PC-3 (cell line): ENCODE data around the gene GBE1. TPM values are rescaled to one million over a fixed set of nuclear protein-coding genes. Genes with fewer than 3 reads are reported as not detected.

Experiments
- ATAC-seq: fragments of 200-7000 bp; cut with Tn5 transposase; 2 replicates; pipeline ENCODE4 v1.9.1; 2020; ENCODE audit warnings: mild to moderate bottlenecking, moderate library complexity
- BruUV-seq: library from RNA; stranded (reverse); fragments of 400-500 nt; replicated peaks from 2 replicates; lab custom pipeline; 2021; lab: Mats Ljungman, UMichigan
- CTCF ChIA-PET: fragments of 300-600 bp; sonication (Branson Sonifier 250); formaldehyde crosslinking; loops from one replicate; lab custom pipeline; 2022; ENCODE audit warnings: antibody characterized with exemption; lab: Charles Lee
- POLR2A ChIA-PET: fragments of 300-600 bp; sonication (Branson Sonifier 250); formaldehyde crosslinking; loops from one replicate; lab custom pipeline; 2022; ENCODE audit warnings: antibody characterized with exemption; ENCODE audit not compliant: unreplicated experiment; lab: Charles Lee
- DNase-seq: peaks from one replicate; pipeline ENCODE4 v3.0.0-alpha.2; 2015
- H2AFZ ChIP-seq: fragments of 300-600 bp; sonication (generic); 2 replicates; pipeline ENCODE4 v1.6.0; 2016; ENCODE audit warnings: antibody characterized with exemption, low read length
- H3F3A ChIP-seq: fragments of 300-600 bp; sonication (generic); one replicate; pipeline ENCODE4 v1.6.0; 2017; ENCODE audit warnings: antibody characterized with exemption, low read length, control low read depth, mild to moderate bottlenecking; ENCODE audit not compliant: unreplicated experiment
- H3K27ac ChIP-seq: fragments of 300-600 bp; sonication (generic); 2 replicates; pipeline ENCODE4 v1.5.1; 2016; ENCODE audit warnings: mild to moderate bottlenecking, low read length
- H3K27me3 ChIP-seq: fragments of 300-600 bp; sonication (generic); 2 replicates; pipeline ENCODE4 v1.6.1; 2016; ENCODE audit warnings: low read length, mixed read lengths
- H3K36me3 ChIP-seq: fragments of 300-600 bp; sonication (generic); 2 replicates; pipeline ENCODE4 v1.6.1; 2016; ENCODE audit warnings: low read depth, mixed run types, low read length, mixed read lengths
- H3K4me1 ChIP-seq: fragments of 300-600 bp; sonication (generic); 2 replicates; pipeline ENCODE4 v1.5.1; 2016; ENCODE audit warnings: low read length; ENCODE audit not compliant: insufficient read depth
- H3K4me2 ChIP-seq: fragments of 300-600 bp; sonication (generic); 2 replicates; pipeline ENCODE4 v1.6.0; 2016; ENCODE audit warnings: low read length
- H3K4me3 ChIP-seq: fragments of 300-600 bp; sonication (generic); 2 replicates; pipeline ENCODE4 v1.5.1; 2016; ENCODE audit warnings: mild to moderate bottlenecking, low read length, mixed read lengths
- H3K79me2 ChIP-seq: fragments of 300-600 bp; sonication (generic); 2 replicates; pipeline ENCODE4 v1.6.1; 2017; ENCODE audit warnings: low read length, mixed read lengths
- H3K9ac ChIP-seq: fragments of 300-600 bp; sonication (generic); 2 replicates; pipeline ENCODE4 v1.6.0; 2016; ENCODE audit warnings: mild to moderate bottlenecking, low read length
- H3K9me2 ChIP-seq: fragments of 300-600 bp; sonication (generic); replicated peaks from 2 replicates; pipeline ENCODE4 v1.6.1; 2016; ENCODE audit warnings: mixed run types, low read length, mixed read lengths
- H3K9me3 ChIP-seq: fragments of 300-600 bp; sonication (generic); 2 replicates; pipeline ENCODE4 v1.6.1; 2016; ENCODE audit warnings: low read length, mixed read lengths
- H4K20me1 ChIP-seq: fragments of 300-600 bp; sonication (generic); 2 replicates; pipeline ENCODE4 v1.6.1; 2016; ENCODE audit warnings: low read length, mixed read lengths
- CTCF ChIP-seq: fragments of 300-600 bp; sonication (generic); conservative IDR thresholded peaks from 2 replicates; pipeline ENCODE4 v1.5.1; 2017; ENCODE audit warnings: antibody characterized with exemption, low read depth, mild to moderate bottlenecking, low read length
- EZH2 ChIP-seq: fragments of 300-600 bp; sonication (generic); IDR thresholded peaks from one replicate; pipeline ENCODE4 v1.6.1; 2017; ENCODE audit warnings: antibody characterized with exemption, mild to moderate bottlenecking, low read length; ENCODE audit not compliant: unreplicated experiment
- EZH2phosphoT487 ChIP-seq: fragments of 300-600 bp; sonication (generic); IDR thresholded peaks from 2 replicates; pipeline ENCODE4 v1.6.1; 2018; ENCODE audit warnings: mild to moderate bottlenecking, antibody characterized with exemption, low read length, borderline replicate concordance
- intact Hi-C: fragments of 100-400 bp; cut with micrococcal nuclease; formaldehyde crosslinking; loops from 2 replicates; pipeline ENCODE4 v1.9.0; 2023
- total RNA-seq: library from RNA; depleted of rRNA; stranded (reverse); fragments of >200 nt; gene quantifications from 2 replicates; pipeline ENCODE4 v1.2.3, GENCODE V29; 2014

Gene GBE1
- total RNA-seq, 1 experiment from 2014 or later = 57.7 TPM

GRCh38 chr3:81694662-81695061, 66.8 kb downstream of the GBE1 start:
- DNase-seq (no peak), ATAC-seq (no peak)
- no peak overlapping the region for H3K9ac ChIP-seq
- H3K36me3 ChIP-seq = no peaks in the 10 kb centered on the region
- no peaks in the 10 kb centered on the region for H3K79me2 ChIP-seq
- H3K4me2 ChIP-seq = no peak overlapping the region
- CTCF ChIA-PET = no interaction called here
- no peak overlapping the region for H3K4me3 ChIP-seq
- H3K9me3 ChIP-seq = no peaks in the 10 kb centered on the region
- no peaks in the 10 kb centered on the region for H3K27me3 ChIP-seq
- TF ChIP-seq CTCF = no peak
- no peak for TF ChIP-seq EZH2
- TF ChIP-seq EZH2phosphoT487 = no peak
- POLR2A ChIA-PET = no interaction called here
- no peaks in the 10 kb centered on the region for H3F3A ChIP-seq
- intact Hi-C loops = no loop called here
- no TSS peak for BruUV-seq
- H4K20me1 ChIP-seq = no peaks in the 10 kb centered on the region
- H3K4me1 ChIP-seq = no peaks in the 10 kb centered on the region
- H3K9me2 ChIP-seq = no peaks in the 10 kb centered on the region
- no peak overlapping the region for H3K27ac ChIP-seq
- no peak overlapping the region for H2AFZ ChIP-seq

GRCh38 chr3:81692766-81693165, 68.7 kb downstream of the GBE1 start:
- intact Hi-C loops = no loop called here
- H3K4me1 ChIP-seq = no peaks in the 10 kb centered on the region
- ChIA-PET CTCF (no interaction called here), POLR2A (no interaction called here)
- H3K9me2 ChIP-seq = no peaks in the 10 kb centered on the region
- no peak for ATAC-seq
- H2AFZ ChIP-seq = no peak overlapping the region
- no peak for DNase-seq
- H3K9ac ChIP-seq = no peak overlapping the region
- H3K9me3 ChIP-seq = no peaks in the 10 kb centered on the region
- H3F3A ChIP-seq = no peaks in the 10 kb centered on the region
- H3K4me3 ChIP-seq = no peak overlapping the region
- no peaks in the 10 kb centered on the region for H3K36me3 ChIP-seq
- no peaks in the 10 kb centered on the region for H3K27me3 ChIP-seq
- no peak overlapping the region for H3K4me2 ChIP-seq
- H3K27ac ChIP-seq = no peak overlapping the region
- no peaks in the 10 kb centered on the region for H3K79me2 ChIP-seq
- no peaks in the 10 kb centered on the region for H4K20me1 ChIP-seq
- no TSS peak for BruUV-seq
- TF ChIP-seq EZH2 (no peak), CTCF (no peak), EZH2phosphoT487 (no peak)

- H3K9ac ChIP-seq = no peak overlapping the region
- intact Hi-C loops = no loop called here
- H3K27ac ChIP-seq = no peak overlapping the region
- H3K9me2 ChIP-seq = no peaks in the 10 kb centered on the region
- no peak overlapping the region for H3K4me2 ChIP-seq
- 0 out of 2 replicates have a peak, but pooled peaks cover 4% of the 10 kb centered on the region for H3K79me2 ChIP-seq
- ATAC-seq (no peak), DNase-seq (no peak)
- ChIA-PET POLR2A (no interaction called here), CTCF (no interaction called here)
- no peaks in the 10 kb centered on the region for H4K20me1 ChIP-seq
- peaks cover 6% of the 10 kb centered on the region; the same call in 1 of the 2 replicates for H3K4me1 ChIP-seq
- no peaks in the 10 kb centered on the region for H3K36me3 ChIP-seq
- no peak for TF ChIP-seq CTCF
- no peak for TF ChIP-seq EZH2phosphoT487
- TF ChIP-seq EZH2 = no peak
- H3K4me3 ChIP-seq = no peak overlapping the region
- no peaks in the 10 kb centered on the region for H3K9me3 ChIP-seq
- H3F3A ChIP-seq = no peaks in the 10 kb centered on the region
- no peak overlapping the region for H2AFZ ChIP-seq
- no TSS peak for BruUV-seq
- H3K27me3 ChIP-seq = no peaks in the 10 kb centered on the region
These were observed 71.8 kb downstream of the GBE1 start for GRCh38 chr3:81689617-81690016.
